Stomach (tissue), 9 donors: Measurements from ENCODE around the gene CCDC51. TPM values are rescaled to one million over a fixed set of nuclear protein-coding genes. Genes with fewer than 3 reads are reported as not detected.

Source experiments
- DNase-seq, 2 donors: peaks; one replicate each; pipeline versions ENCODE4 v3.0.0 to v3.0.0-alpha.2; 2013 to 2019
- H3K27ac ChIP-seq, 5 donors: fragments of 200-600 bp in 4 of 5; sonication (generic) in 4 of 5; one replicate each; pipeline ENCODE4 v1.5.1; 2013 to 2019; ENCODE audit warnings: mild to moderate bottlenecking in 1 of 5, moderate library complexity in 1 of 5
- H3K27me3 ChIP-seq, 3 donors: fragments of 200-600 bp; sonication (generic); one replicate each; pipeline ENCODE4 v1.5.1; 2017 to 2019; ENCODE audit warnings: mixed run types in 1 of 3
- H3K36me3 ChIP-seq, 4 donors: fragments of 200-600 bp; sonication (generic); 1 replicate in 3 of 4; 2 replicates in 1 of 4; pipeline ENCODE4 v1.5.1; 2016 to 2019
- H3K4me1 ChIP-seq, 4 donors: fragments of 200-600 bp; sonication (generic); one replicate each; pipeline ENCODE4 v1.5.1; 2016 to 2019
- H3K4me3 ChIP-seq, 4 donors: fragments of 200-600 bp; sonication (generic) in 3 of 4; one replicate each; pipeline ENCODE4 v1.5.1; 2016 to 2019; ENCODE audit warnings: mild to moderate bottlenecking in 1 of 4
- H3K9me3 ChIP-seq, 4 donors: fragments of 200-600 bp; sonication (generic); one replicate each; pipeline ENCODE4 v1.5.1; 2016 to 2019
- EP300 ChIP-seq: sonication (generic); formaldehyde crosslinking; IDR thresholded peaks from one replicate; pipeline ENCODE4 v1.6.1; 2017; ENCODE audit warnings: antibody characterized with exemption
- POLR2A ChIP-seq, 4 donors: fragments of 450-650 bp; IDR thresholded peaks; one replicate each; pipeline ENCODE4 v1.6.1; 2016; ENCODE audit warnings: antibody characterized with exemption in 4 of 4, control low read depth in 2 of 4, mild to moderate bottlenecking in 1 of 4, moderate library complexity in 1 of 4
- POLR2AphosphoS5 ChIP-seq, 3 donors: sonication (generic); formaldehyde crosslinking; IDR thresholded peaks; one replicate each; pipeline ENCODE4 v1.6.1; 2016; ENCODE audit warnings: antibody characterized with exemption in 3 of 3
- WGBS, 5 donors: extraction: QIAGEN DNeasy Blood & Tissue Kit in 3 of 5; methylation state at CpG; one replicate each; pipeline versions ENCODE4 v1.1.5 to v1.1.7; 2013 to 2018; 5-methylcytosine and 5-hydroxymethylcytosine counted together
- intact Hi-C: fragments of 100-400 bp; cut with DNase I; formaldehyde crosslinking; loops from one replicate; pipeline ENCODE4 v1.15.1; 2023; ENCODE audit warnings: low total_unique reads
- polyA plus RNA-seq, 3 donors: library from polyadenylated mRNA; stranded (reverse); fragments of 200-250 nt; gene quantifications; one replicate each; pipeline ENCODE4 v1.2.3, GENCODE V29; 2013
- total RNA-seq, 5 donors: library from RNA; depleted of rRNA; stranded (reverse); fragments of >200 nt; gene quantifications; one replicate each; pipeline versions ENCODE4 v1.1.0 to v1.2.3, GENCODE V29; 2014 to 2016
- TF ChIP-seq, protein P1 (sequence below), 7 experiments: fragments of 450-650 bp in 4 of 7; fragments of 200-600 bp in 3 of 7; sonication (generic) in 3 of 7; IDR thresholded peaks; one replicate each; pipeline ENCODE4 v1.5.1; 2016 to 2019; ENCODE audit warnings: antibody characterized with exemption in 7 of 7, control low read depth in 2 of 7, mild to moderate bottlenecking in 1 of 7
- donor health status: healthy with polysubstance abuse.
- donor health status: Bipolar disorder and iron deficiency.
- donor health status: healthy.

CCDC51 gene
- total and polyA plus RNA-seq, 8 donors: 1.8 to 12.5 (median 8.3) TPM

DNA sequence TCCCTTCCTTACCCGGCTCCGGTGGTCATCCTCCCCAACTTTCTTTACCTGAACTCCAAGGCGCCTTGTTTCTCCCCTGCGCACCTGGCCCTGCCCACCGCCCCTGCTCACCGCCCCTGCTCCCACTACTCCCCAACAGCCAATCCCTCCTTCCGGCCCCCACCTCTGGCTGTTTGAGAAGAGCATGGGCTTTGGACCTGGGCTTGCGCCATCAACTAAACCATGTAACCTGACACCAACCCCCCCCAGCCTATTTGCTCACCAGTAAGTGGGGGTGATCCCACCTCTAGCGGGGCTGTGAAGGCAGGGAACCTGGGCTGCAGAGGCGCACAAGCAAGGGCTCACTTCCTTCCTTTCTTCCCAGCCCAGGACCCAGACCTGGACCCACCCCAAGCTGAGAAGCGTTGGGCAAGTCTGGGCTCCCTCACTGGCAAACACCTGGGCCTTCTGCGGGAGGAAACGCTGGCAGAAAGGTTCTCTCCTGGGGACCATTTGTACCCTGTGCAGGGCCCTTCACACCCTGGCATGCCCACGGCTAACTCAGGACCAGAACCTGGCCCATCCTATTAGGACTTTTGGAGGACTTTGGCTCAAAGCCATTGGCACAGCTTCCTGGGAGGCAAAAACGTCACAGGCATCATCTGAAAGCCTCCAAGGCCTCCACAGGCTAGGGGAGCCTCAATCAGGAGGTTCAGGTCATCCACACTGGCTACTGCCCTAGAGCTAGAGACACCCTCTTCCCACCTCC is 9.8 kb downstream of the CCDC51 start, which contains the start of gene PLXNB1:
Gene PLXNB1 (minus strand): TSS at position 127 of the 748 bp plus-strand sequence. CDS start 5,475 bp downstream, outside the sequence.
- Histone ChIP-seq H3K27ac (peak within 1 kb of the TSS; percentile 90 to 97 (median 93)), H3K36me3 (peaks cover 8 to 22% (median 18%) of the 10 kb centered on the region in 4 donors), H3K4me1 (peaks cover 61 to 79% (median 65%) of the 10 kb centered on the region in 4 donors), H3K4me3 (peak within 1 kb of the TSS; percentile 58 to 91 (median 87)), H3K27me3 (peaks cover 0 to 5% (median 0%) of the 10 kb centered on the region in 3 donors), H3K9me3 (no peaks in the 10 kb centered on the region)
- intact Hi-C loops: no loop called here
- 6 to 16% (median 10%) methylated on average over 13 to 15 of the region's 15 CpGs for WGBS, 5 donors
- peak in 2 of 3 donors; percentile 3 to 23 for TF ChIP-seq POLR2AphosphoS5 (IDR thresholded peaks at IDR 0.05)
- TF ChIP-seq, protein P1, sequence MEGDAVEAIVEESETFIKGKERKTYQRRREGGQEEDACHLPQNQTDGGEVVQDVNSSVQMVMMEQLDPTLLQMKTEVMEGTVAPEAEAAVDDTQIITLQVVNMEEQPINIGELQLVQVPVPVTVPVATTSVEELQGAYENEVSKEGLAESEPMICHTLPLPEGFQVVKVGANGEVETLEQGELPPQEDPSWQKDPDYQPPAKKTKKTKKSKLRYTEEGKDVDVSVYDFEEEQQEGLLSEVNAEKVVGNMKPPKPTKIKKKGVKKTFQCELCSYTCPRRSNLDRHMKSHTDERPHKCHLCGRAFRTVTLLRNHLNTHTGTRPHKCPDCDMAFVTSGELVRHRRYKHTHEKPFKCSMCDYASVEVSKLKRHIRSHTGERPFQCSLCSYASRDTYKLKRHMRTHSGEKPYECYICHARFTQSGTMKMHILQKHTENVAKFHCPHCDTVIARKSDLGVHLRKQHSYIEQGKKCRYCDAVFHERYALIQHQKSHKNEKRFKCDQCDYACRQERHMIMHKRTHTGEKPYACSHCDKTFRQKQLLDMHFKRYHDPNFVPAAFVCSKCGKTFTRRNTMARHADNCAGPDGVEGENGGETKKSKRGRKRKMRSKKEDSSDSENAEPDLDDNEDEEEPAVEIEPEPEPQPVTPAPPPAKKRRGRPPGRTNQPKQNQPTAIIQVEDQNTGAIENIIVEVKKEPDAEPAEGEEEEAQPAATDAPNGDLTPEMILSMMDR (IDR thresholded peaks at IDR 0.05): no peak
- peak in 1 of 4 donors; percentile 40 for TF ChIP-seq POLR2A (IDR thresholded peaks at IDR 0.05)
- DNase-seq: peak; percentile 81 to 95

DNA sequence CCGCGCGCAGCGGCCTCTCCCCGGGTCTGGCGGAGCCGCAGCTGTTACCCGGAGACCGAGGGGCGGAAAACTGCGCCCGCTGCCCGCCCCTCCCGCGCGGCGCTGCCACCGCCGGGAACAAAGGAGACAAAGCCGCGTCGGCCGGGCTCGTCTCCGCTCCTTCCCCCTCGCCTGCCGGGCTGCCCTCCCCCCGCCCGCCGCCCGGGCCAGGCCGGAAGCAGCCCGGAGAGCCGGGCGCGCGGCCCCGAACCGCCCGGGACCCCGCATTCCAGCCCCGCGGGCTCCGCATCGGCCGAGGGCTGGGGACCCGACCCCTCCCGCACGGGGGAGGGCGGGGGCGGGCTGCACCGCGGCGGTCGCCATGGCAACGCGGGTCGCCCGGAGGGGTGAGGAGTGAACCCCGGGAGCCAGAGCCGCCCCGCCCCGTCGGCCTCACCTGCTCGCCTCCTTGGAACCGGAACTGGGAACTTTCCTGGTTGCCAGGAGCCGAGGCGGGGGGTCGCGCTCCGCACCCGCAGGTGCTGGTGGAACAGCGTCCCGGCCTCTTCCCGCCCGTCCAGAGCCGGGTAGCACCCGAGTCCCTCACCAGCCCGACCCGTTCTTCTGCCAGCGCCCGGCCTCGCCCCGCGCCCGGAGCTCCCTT is 10.5 kb downstream of the CCDC51 start:
- intact Hi-C loops: no loop called here
- WGBS, 5 donors: 0 to 2% (median 0%) methylated on average over 24 to 86 of the region's 86 CpGs
- H3K4me1 ChIP-seq: peaks cover 61 to 79% (median 67%) of the 10 kb centered on the region in 4 donors

DNA sequence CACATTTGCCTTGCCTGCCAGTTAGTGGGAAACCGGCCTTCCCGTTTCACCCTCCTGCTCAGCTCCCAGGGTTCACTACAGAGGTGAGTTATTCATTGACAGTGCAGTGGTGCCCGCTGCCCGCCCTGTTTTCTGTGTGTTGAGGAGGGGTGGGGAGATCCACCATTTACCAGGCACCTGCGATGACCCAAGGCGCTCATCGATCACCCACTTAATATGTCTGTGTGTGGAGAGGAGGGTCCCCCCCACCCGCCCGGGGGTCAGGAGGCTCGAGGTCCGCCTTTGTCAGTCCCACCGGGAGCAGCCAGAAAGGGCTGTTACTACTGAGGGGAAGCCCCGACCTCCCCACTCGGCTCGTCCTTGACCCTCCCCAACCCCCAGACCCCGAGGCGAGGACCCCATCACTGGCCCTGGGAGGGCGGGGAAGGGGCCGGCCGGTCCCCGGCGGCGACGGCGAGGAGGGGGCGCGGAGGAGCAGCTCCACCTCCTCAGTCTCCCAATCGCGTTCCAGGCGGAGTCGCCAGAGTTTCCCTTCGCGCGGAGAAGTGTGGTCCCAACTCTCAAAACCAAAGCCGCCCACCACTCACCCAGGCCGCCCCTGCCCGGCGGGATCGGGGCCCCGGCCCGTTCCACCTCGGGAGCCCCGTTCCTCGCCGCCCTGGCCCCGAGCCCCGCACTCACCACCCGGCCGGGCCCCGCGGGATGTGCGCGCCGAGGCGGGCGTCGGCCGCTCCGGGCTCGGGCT is 11.2 kb downstream of the CCDC51 start:
- TF ChIP-seq POLR2AphosphoS5 (IDR thresholded peaks at IDR 0.05): peak in 2 of 3 donors; percentile 11 to 41
- TF ChIP-seq, protein P1 (IDR thresholded peaks at IDR 0.05): no peak
- Histone ChIP-seq H3K36me3 (peaks cover 8 to 28% (median 23%) of the 10 kb centered on the region in 4 donors), H3K4me1 (peaks cover 54 to 79% (median 64%) of the 10 kb centered on the region in 4 donors), H3K9me3 (no peaks in the 10 kb centered on the region), H3K4me3 (peak overlapping the region; percentile 58 to 91 (median 87)), H3K27me3 (peaks cover 0 to 5% (median 0%) of the 10 kb centered on the region in 3 donors), H3K27ac (peak overlapping the region; percentile 90 to 97 (median 93))
- peak; percentile 64 to 88 for DNase-seq
- WGBS, 5 donors: 2 to 13% (median 3%) methylated on average over 7 to 60 of the region's 60 CpGs
- intact Hi-C loops: no loop called here

More for the DNA sequence above, 10.5 kb downstream of the CCDC51 start:
- peak; percentile 75 to 90 for DNase-seq
- Histone ChIP-seq H3K4me3 (peak overlapping the region; percentile 58 to 91 (median 87)), H3K27me3 (peaks cover 0 to 5% (median 0%) of the 10 kb centered on the region in 3 donors), H3K9me3 (no peaks in the 10 kb centered on the region), H3K36me3 (peaks cover 8 to 23% (median 19%) of the 10 kb centered on the region in 4 donors), H3K27ac (peak overlapping the region; percentile 90 to 97 (median 93))
- TF ChIP-seq EP300 (no peak), POLR2AphosphoS5 (IDR thresholded peaks at IDR 0.05) (no peak), POLR2A (IDR thresholded peaks at IDR 0.05) (no peak)
- TF ChIP-seq, protein P1 (IDR thresholded peaks at IDR 0.05): no peak
